RWPE1 (cell line): Measurements from ENCODE around the gene C1orf167.

Source experiments
- CTCF ChIA-PET: fragments of 350-600 bp; sonication (Branson Sonifier 250); formaldehyde crosslinking; extraction: SDS; loops from one replicate; lab custom pipeline; 2021; lab: Yijun Ruan, JAX
- POLR2A ChIA-PET: fragments of 400-600 bp; formaldehyde crosslinking; extraction: SDS; loops from one replicate; lab custom pipeline; 2020; ENCODE audit warnings: antibody characterized with exemption; ENCODE audit not compliant: low non-redundant PET; lab: Yijun Ruan, JAX
- DNase-seq: peaks from one replicate; pipeline ENCODE4 v3.0.0; 2012; ENCODE audit warnings: low spot score
- H3K27ac ChIP-seq: fragments of 450-650 bp; 2 replicates; pipeline ENCODE4 v1.5.1; 2017
- TF ChIP-seq, protein P1 (sequence below): fragments of 450-650 bp; conservative IDR thresholded peaks from 2 replicates; pipeline ENCODE4 v1.5.1; 2017; ENCODE audit warnings: low read depth, mild to moderate bottlenecking

C1orf167 gene

DNA sequence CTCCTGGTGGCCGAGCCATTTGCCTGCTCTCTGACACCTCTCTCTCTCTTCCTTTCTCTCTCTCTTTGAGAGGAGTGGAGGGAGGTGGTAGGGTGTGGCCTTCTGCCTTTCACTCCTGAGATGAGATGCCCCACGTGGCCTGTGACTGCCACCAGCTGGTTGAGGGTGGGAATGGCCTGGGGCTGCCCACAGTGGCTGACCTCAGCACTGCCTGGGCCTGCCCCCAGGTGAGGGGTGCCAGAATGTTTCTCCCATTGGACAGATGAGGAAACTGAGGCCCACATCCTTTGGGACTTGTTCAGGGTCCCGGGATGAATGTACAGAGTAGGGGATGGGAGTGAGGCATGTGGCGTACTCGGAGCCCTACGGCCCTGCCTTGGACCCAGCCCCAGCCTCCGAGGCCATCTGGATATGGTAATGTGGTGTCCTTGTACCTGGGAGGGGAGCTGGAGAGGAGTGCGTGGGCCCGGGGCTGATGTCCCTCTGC, 12.7 kb upstream of the C1orf167 start:
- TF ChIP-seq, protein P1, sequence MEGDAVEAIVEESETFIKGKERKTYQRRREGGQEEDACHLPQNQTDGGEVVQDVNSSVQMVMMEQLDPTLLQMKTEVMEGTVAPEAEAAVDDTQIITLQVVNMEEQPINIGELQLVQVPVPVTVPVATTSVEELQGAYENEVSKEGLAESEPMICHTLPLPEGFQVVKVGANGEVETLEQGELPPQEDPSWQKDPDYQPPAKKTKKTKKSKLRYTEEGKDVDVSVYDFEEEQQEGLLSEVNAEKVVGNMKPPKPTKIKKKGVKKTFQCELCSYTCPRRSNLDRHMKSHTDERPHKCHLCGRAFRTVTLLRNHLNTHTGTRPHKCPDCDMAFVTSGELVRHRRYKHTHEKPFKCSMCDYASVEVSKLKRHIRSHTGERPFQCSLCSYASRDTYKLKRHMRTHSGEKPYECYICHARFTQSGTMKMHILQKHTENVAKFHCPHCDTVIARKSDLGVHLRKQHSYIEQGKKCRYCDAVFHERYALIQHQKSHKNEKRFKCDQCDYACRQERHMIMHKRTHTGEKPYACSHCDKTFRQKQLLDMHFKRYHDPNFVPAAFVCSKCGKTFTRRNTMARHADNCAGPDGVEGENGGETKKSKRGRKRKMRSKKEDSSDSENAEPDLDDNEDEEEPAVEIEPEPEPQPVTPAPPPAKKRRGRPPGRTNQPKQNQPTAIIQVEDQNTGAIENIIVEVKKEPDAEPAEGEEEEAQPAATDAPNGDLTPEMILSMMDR: peak; percentile 30
- peak; percentile 56 for DNase-seq
- peak overlapping the region; percentile 9 for H3K27ac ChIP-seq
- POLR2A ChIA-PET: no interaction called here
- CTCF ChIA-PET: interaction anchor here (1.0 to 1.1 kb wide), 2 partner anchors 22 to 111 kb away, joined by 4 read pairs; no protein-coding TSS in a partner anchor

DNA sequence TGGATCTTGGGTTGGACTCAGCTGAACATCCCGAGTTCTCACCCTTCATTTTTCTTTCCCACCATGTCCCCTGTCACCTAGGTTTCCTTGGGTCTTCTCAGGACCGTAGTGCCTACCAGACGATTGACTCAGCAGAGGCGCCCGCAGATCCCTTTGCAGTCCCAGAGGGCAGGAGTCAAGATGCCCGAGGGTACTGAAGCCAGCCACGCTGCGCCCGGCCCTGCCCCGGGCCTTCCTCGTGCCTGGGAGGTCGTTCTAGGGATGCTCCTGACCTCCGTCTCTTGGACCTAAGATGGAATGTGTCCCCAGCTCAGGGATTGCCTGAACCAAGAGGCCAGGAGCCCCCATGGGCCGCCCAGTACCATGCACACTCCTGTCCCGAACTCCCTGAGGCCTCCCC, 12.0 kb upstream of the C1orf167 start:
- DNase-seq: no peak
- TF ChIP-seq, protein P1: no peak
- H3K27ac ChIP-seq: peak overlapping the region; percentile 26; the same call in 1 of the 2 replicates
- ChIA-PET POLR2A (no interaction called here), CTCF (interaction anchor here (1.0 kb wide), 1 partner anchor 30 kb away, joined by 3 read pairs; no protein-coding TSS in a partner anchor)

DNA sequence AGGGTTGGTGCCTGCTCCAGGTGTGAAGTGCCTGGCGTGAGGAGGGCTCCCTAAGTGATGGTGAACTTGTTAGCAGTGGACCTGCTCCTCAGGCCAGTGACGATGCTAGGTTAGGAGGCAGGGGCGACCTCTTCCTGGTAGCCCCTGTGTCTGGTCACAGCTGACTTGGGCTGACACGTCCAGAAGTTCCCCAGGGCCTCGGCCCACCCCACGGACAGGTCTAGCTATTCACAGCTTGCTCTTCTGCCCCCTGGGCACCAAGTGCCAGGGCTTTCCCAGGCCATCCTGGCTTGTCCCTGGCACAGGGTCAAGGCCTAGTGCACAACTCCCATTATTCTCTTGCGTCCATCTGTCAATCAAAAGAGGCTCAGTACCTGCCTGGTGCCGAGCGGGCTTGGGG, 10.9 kb upstream of the C1orf167 start:
- ChIA-PET CTCF (no interaction called here), POLR2A (no interaction called here)
- DNase-seq: no peak
- TF ChIP-seq, protein P1: no peak
- H3K27ac ChIP-seq: peak overlapping the region; percentile 26

DNA sequence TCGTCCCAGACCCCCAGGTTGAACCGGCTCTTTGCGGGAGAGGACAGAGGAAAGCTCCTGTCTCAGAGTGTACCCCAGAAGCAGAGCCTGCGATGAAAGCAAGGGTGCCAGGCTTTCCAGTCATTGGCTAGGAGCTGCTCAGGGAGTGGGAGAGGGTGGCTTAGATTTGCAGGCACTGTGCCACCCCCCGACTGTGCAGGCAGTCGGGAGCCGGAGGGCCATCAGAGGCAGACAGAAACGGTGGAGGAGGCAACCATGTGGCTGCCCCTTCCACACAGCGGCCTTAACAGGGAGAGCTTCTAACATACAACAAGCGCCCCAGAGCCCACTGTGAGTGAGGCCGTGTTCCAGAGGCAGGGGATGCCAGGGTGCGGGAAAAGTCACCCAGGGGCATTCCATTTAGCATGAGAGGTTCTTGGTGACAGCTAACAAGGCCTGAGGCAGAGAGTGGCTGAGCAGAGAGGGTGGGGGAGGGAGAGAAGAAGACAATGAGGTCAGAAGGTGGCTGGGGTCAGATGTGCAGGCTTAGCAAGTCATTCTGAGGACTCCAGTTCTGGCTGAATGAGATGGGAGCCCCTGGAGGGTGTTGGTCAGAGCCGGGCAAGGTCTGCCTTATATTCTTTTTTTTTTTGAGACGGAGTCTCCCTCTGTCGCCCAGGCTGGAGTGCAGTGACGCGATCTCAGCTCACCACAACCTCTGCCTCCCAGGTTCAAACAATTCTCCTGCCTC, 9.5 kb upstream of the C1orf167 start:
- TF ChIP-seq, protein P1: no peak
- no peak overlapping the region for H3K27ac ChIP-seq
- CTCF ChIA-PET: no interaction called here
- no peak for DNase-seq
- POLR2A ChIA-PET: no interaction called here

DNA sequence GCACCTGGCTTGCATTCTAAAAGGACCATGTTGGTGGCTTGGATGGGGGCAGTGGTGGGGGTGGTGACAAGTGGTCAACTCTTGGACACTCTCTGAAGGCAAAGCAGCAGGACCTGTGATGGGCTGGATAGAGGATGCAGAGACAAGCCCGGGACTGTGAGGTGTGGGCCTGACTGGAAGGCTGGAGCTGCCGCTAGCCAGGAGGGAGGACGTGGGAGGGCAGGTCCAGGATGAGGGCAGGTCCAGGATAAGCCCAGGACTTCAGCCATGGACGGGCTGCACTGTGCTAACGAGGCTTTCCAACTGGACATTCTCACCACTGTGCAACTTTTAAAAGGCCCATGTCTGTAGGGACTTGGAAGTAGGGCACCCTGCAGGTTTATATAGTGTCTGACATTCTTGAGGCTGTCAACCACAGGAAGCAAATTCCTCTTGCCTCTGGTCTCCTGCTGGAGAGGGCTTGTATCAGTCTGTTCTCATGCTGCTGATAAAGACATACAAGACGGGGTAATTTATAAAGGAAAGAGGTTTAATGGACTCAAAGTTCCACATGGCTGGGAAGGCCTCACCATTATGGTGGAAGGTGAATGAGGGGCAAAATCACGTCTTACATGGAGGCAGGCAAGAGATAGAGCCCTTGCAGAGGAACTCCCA, 8.3 kb upstream of the C1orf167 start:
- POLR2A ChIA-PET: no interaction called here

DNA sequence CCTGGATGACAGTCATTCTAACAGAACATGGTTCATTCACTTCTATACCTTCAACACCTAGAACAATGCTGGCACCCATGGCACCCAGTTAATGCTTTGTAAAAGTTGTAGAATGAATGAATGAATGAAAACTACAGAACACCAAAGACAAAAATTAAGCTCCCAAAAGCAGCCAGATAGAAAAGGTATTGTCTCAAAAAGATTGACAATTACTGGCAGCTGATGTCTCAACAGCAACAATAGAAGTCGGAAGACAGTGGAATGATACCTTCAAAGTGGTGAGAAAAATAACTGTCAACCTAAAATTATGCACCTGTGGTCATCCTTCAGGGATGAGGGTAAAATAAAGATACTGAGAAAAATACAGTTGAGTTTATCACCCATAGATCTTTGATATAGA, 4.9 kb upstream of the C1orf167 start:
- no peak for DNase-seq
- TF ChIP-seq, protein P1: no peak
- H3K27ac ChIP-seq: no peak overlapping the region
- ChIA-PET CTCF (no interaction called here), POLR2A (no interaction called here)

More for the DNA sequence above, 8.3 kb upstream of the C1orf167 start:
- H3K27ac ChIP-seq: no peak overlapping the region
- DNase-seq: no peak
- CTCF ChIA-PET: no interaction called here
- TF ChIP-seq, protein P1: no peak
